Measurements from ENCODE around the gene HCAR1. TPM values are rescaled to one million over a fixed set of nuclear protein-coding genes. Genes with fewer than 3 reads are reported as not detected.
A peak's percentile ranks its signal among the peaks of the same experiment; 100 is the strongest.
"Not testable (repeated sequence)": the region's sequence is repeated elsewhere in the genome, so short reads cannot be mapped to it uniquely, and the experiment has no call there.

Gene HCAR1, protein sequence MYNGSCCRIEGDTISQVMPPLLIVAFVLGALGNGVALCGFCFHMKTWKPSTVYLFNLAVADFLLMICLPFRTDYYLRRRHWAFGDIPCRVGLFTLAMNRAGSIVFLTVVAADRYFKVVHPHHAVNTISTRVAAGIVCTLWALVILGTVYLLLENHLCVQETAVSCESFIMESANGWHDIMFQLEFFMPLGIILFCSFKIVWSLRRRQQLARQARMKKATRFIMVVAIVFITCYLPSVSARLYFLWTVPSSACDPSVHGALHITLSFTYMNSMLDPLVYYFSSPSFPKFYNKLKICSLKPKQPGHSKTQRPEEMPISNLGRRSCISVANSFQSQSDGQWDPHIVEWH
- 0.46 and 2.1 TPM in 2 replicates for total RNA-seq

DNA sequence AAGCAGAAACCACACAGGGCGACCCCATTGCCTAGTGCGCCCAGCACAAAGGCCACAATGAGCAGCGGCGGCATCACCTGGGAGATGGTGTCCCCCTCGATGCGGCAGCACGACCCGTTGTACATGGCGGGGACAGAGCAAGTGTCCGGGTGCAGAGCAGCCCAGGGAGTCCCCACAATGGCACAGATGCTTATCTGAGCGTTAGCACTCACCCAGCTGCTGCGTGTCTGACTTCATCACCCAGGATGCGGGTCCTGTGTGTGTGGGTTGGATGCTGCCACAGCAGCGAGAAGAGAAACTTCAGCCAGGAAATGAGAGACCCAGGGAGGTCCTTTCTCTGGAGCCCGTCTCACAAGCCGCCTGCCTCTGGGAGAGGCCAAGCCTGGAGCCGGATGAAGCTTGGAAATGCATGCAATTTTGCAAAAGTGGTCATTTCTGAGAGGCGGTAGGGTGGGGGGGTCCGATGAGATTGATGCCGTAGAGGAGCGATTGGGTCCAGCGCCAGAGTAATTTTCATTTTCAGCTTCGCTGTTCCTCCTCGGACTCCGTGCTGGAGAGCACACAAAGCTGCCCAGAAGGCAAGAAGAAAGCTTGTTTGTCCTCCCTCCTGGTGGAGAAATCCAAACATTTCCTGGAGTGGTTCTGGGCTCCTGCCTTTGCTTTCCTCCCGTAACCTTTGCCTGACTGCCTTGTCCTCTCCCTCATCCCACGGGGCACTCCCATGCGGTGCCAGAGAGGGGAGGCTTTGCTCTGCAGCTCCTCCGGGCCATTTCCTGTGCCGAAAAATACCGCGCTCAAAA is at the start of gene HCAR1:
Gene HCAR1 (minus strand): TSS at position 630 of the 800 bp plus-strand sequence. CDS start 505 bp downstream, at position 125.
- H3K4me3 ChIP-seq (ENCODE audit: low read depth, low read length): peak within 1 kb of the TSS; percentile 60
- no peak for DNase-seq (ENCODE audit: low read depth)
- TF ChIP-seq, protein P1, sequence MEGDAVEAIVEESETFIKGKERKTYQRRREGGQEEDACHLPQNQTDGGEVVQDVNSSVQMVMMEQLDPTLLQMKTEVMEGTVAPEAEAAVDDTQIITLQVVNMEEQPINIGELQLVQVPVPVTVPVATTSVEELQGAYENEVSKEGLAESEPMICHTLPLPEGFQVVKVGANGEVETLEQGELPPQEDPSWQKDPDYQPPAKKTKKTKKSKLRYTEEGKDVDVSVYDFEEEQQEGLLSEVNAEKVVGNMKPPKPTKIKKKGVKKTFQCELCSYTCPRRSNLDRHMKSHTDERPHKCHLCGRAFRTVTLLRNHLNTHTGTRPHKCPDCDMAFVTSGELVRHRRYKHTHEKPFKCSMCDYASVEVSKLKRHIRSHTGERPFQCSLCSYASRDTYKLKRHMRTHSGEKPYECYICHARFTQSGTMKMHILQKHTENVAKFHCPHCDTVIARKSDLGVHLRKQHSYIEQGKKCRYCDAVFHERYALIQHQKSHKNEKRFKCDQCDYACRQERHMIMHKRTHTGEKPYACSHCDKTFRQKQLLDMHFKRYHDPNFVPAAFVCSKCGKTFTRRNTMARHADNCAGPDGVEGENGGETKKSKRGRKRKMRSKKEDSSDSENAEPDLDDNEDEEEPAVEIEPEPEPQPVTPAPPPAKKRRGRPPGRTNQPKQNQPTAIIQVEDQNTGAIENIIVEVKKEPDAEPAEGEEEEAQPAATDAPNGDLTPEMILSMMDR (conservative IDR thresholded peaks at IDR 0.05; ENCODE audit: low read depth, low read length): peak; percentile 23

DNA sequence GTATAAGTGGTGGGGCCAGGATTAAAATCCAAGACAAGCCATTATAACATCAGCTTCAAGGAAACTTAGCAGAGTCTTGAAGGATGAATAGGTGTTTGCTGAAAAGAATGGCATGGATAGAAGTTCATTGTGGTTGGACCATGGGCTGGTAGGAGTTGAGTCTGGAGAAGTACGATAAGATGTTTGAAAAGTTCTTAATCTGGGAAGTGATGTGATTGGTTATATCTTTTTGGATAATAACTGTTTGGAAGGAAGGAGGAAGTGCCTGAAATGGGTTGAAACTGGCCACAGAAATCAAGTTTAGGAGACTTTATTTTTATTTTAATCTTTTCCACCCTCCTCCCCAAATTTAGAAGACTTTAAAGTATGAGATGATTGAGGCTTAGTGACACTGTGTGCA is 26.9 kb upstream of the HCAR1 start:
- no peak for DNase-seq (ENCODE audit: low read depth)
- no peak overlapping the region for H3K4me3 ChIP-seq (ENCODE audit: low read depth, low read length)
- TF ChIP-seq, protein P1 (conservative IDR thresholded peaks at IDR 0.05; ENCODE audit: low read depth, low read length): no peak

DNA sequence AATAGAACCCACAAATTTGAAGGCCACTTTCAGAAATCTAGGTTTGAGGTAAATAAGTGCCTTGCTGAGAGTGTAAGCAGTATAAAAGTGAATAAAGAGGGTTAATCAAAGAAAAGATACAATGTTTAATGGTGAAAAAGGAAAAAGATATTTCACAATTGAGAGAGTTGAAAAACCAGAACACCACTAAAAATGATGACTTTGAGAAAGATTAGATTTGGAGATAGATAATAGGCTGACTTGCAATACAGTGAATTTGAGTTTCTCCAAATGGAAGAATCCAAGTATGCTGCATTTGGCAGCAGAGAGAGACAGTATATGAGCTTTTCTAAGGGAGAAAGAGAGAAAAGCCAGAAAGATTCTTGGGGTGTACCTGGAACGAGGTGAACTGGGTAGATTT is 24.1 kb upstream of the HCAR1 start:
- H3K4me3 ChIP-seq (ENCODE audit: low read depth, low read length): no peak overlapping the region
- DNase-seq (ENCODE audit: low read depth): no peak
- TF ChIP-seq, protein P1 (conservative IDR thresholded peaks at IDR 0.05; ENCODE audit: low read depth, low read length): no peak

DNA sequence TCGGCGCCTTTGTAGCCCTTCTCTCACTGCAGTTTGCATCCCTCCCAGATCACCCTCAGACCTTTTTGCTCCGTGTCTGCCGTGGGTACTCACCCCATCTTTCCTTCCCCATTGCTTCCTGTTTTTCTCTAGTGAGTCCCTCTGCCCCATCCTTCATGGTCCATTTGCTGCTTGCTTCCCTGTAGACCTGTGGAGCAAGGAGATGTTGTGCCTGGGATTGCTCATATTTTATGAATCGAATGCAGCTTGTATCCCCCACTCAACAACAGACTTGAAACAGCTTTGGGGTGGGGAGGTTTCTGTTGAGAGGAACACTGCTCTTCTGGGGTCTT is 22.6 kb upstream of the HCAR1 start:
- no peak for DNase-seq (ENCODE audit: low read depth)
- peak overlapping the region; percentile 77 for H3K4me3 ChIP-seq (ENCODE audit: low read depth, low read length)
- TF ChIP-seq, protein P1 (conservative IDR thresholded peaks at IDR 0.05; ENCODE audit: low read depth, low read length): no peak

DNA sequence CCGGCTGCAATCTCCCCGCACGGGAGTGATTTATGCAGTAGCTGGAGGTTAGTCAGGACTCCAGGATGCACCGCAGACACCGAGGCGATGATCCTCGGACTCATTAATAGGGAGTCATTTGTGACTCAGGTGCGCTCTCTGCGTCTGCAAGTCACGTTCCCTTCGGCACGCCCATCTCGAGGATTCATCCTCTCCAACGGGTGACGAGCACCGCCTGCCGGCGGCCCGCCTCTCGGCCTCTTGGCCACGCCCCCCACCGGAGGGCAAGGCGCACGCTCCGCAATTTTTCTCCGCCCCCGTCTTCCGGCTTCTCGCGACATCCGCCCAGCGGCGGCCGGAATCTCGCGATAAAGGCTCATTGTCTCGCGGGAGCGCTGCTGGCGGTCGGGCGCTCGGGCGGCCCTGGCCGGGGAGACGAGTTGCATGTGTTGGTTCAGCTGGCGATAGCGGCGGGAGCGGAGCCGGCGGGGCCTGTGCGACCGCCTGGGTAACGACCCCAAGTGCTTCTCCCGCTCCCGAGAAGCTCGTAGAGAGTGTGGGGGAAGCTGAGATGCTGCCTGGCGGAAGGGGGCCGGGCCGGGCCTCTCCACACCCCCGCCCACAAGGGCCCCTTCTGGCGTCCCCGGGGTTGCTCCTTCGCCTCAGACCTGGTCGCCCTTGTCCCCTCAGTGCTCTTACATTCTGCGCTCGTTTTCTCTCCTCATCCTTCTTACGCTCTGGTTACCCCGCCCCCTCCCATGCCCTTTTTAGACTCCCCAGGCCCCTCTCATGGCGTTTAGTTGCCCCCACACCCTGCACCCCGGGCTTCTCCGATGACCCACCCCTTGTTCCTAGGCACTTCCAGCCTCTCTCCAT is 22.0 kb upstream of the HCAR1 start, which contains the start of gene DENR:
Gene DENR (plus strand): TSS at position 361 of the 855 bp plus-strand sequence. CDS start 878 bp downstream, outside the sequence.
- peak within 1 kb of the TSS; percentile 77 for H3K4me3 ChIP-seq (ENCODE audit: low read depth, low read length)
- TF ChIP-seq, protein P1 (conservative IDR thresholded peaks at IDR 0.05; ENCODE audit: low read depth, low read length): peak; percentile 78
- DNase-seq (ENCODE audit: low read depth): peak; percentile 91

DNA sequence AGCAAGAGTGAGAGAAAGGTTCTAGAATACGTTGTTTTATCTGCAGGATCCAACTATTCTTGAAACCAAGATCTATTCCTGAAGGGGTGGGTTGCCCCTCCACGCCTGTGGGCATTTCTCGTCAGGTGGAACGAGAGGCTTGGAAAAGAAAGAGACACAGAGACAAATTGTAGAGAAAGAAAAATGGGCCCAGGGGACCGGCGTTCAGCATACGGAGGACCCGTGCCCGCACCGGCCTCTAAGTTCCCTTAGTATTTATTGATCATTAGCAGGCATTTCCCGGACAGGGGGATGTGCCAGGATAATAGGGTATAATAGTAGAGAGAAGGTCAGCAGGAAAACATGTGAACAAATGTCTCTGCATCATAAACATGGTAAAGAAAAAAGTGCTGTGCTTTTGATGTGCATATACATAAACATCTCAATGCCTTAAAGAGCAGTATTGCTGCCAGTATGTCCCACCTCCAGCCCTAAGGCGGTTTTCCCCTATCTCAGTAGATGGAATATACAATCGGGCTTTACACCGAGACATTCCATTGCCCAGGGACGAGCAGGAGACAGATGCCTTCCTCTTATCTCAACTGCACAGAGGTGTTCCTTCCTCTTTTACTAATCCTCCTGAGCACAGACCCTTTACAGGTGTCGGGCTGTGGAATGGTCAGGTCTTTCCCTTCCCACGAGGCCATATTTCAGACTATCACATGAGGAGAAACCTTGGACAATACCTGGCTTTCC is 20.3 kb upstream of the HCAR1 start:
- DNase-seq (ENCODE audit: low read depth): not testable (repeated sequence)

More for the DNA sequence above, 20.3 kb upstream of the HCAR1 start:
- not testable (repeated sequence) for H3K4me3 ChIP-seq (ENCODE audit: low read depth, low read length)
